Measurements from ENCODE around the gene NAV2.

Gene NAV2

DNA sequence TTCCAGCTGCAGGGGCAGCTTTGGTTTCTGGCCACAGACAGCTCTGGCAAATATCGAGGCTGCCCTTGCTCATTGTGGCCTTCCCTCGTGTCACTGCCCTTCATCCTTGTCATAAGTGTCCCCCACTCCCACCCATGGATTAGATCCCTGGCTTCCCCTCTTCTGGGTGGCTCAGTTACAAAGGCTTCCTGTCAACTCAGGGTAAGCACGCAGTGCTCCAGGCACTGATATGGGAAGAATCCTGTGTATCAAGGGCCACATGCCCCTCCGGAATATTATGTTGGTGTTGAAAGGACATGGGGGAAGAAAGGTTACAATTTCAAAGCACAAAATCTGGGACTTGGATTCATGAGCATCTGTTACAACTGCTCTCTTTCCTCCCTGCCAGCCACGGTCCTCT is 319.5 kb downstream of the NAV2 start:
- no peak for DNase-seq

DNA sequence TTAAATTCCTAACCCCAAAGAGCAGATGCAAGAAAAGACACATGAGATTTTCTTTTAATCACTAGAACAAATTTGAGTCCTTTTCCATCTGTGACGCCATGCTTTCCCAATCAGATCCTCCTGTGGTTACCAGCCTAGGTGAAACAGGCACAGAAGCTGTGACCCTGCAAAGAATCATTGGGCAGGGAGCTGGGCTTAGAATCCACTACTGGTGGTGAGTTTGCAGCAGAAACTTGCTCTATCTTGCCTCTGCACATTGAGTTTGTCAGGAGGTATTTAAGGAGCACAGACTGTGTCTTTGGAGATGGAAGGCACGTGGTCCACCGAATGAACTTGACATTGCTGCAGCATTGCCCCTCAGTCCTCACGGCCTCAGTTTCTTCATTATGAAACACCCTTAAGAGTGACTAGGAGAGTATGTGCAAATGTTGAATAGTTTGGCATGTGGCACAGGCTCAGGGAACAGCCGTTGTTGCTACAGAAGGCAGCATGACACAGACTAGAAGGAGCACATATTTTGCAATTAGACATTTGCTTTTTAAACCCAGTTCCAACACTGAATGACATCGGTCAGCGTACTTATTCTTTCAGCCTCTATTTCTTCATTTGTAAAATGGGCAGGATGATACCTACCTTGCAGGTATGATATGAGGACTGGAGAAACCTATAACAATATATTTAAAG is 320.1 kb downstream of the NAV2 start:
- no peak for DNase-seq

DNA sequence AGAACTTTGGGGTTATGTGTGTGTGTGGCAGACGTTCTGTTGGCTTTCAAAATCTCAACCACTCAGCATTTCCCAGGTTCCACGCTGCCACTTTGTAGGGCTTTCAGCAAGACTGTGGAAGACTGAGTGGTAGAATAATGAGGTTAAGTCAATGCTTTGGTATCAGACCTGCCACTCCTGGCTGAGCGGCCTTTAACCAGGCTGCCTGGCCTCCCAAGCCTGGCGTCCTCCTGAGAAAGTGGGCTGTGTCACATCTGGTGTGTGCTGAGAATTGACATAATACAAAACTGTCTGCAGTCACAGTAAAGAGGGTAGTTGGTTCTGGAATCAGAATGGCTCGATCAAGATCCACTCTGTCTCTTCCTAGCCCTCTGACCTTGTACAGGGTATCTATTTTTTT is 321.2 kb downstream of the NAV2 start:
- DNase-seq: no peak

DNA sequence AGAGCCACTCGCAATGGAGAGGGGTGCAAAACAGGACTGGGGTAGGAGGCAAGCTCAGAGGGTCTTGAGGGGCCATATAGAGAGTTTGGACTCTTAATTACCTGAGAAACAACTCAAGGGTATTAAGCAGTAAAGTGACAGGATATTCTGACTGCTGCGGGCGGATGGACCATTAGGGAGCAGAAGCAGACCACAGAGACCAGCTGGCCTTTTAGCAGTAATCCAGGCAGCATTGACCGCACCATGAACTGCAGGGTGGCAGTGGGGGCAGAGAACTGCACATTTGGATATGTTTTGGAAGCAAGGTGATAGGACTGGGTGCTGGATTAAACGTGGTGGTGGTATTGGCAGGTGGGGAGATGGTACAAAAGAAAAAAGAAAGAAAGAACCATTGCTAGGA is 322.3 kb downstream of the NAV2 start:
- no peak for DNase-seq

DNA sequence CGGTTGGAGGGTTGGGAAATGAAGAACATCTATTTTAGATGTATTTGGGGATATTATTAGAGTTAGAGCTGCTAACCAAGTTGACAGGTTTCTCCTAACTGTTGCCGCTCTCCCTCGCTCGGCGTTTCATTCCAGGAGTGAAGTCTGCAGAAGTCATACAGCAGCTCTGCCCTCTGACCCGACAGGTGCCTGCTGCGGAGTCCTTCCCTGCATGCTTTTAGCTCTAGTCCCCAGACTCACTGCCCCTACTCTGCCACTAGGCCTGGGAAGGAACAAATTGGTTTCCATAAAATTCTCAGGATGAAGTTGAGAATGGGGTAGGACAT is 322.7 kb downstream of the NAV2 start:
- no peak for DNase-seq

DNA sequence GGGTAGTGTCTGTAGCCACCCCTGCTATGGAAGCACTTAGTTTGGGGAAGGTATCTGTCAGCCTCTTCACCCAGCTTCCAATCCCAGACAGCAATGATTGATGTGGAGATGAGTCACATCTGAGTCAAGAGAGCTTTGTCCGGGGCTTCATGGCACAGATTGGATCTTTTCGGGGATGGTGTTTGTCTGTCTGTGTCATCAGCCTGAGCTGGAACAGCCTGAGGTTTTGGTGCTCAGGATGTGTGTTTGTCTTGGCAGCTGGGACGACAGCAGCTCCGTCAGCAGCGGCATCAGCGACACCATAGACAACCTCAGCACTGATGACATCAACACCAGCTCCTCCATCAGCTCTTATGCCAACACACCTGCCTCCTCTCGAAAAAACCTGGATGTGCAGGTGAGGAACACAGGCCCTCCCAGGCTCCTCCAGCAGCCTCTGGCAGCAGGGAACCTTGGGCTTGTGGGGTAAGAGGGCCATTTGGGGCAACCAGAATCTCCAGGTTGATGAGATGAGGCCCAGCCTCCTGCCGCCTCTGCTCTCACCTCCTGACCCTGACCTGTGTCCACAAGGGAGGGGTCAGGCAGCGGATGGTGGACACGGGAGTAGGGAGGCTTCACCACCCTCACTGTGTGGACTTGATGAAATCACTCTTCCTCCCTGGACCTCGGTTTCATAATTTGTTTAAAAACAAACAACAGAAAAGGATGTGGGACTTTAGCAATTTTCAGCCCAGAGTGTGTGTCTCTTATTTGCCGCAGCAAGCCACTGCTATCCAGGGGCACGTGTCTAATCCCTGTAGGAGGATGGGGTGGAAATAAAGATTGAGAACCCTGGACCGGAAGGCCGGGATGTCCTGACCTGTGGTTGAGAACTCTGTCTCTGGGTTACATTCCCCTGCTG is 323.3 kb downstream of the NAV2 start:
- no peak for DNase-seq

DNA sequence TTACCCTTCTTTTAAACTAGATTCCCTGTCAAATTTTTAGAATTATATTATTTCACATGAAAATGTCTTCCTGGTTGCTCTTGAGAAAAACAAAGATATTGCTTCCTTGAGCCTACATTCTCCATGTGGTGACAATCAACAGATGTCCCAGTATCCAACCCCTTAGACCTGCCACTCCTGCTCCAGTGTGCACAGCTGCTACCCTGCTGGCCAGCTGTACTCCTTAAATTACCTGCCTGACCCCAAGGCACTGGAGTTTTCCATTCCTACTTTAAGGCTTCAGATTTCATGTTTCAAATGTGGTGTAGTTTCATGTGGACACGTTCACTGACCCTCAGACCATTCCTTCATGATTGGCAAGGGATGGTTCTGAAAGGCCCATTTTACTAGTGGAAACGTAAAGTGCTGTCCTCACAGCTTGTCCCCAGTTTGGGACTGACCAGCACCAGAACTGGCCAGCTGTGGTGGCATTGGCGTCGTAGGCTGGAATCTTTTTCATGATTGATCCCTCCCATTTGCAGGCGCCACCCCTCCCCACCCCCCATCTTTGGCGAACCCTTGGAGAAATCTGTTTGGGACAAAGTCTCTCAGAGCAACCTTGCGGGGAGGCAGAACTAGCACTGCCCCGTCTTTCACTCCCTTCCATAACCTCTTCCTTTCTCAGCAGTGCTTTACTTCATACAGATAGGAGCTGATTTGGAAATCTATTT is 324.1 kb downstream of the NAV2 start:
- DNase-seq: no peak

DNA sequence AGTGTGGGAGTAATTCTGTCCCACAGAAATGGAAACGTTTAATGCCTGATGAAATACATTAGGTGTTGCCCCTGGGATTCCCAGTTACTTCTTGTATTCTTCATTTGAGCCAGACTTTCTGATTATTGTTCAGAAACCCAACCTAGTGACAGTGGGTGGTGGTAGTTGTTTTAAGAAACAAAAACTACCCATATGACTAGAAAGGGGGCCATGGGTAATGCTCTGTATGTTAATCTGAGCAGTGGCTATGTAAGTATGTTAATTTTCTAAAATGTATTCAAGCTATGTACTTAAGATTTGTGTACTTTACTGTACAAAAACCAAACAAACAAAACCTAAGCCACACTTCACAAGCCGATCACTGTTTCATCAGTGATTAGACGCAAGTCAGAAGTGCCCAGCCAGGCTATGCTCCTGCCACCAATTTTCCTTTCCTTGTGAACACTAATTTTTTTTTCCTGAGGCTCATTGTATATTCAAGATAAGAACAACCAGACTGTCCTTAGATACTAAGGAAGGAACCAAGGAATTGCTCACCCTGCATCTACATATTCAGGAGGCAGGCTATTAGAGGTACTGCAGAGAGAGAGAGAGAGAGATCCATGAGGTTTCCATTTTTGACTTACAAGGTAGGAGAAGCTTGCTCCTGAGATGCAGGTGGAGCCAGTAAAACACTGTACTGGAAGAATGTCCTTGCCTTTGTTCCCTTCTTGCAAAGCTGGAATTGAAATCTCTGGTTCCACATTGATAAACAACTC is 324.9 kb downstream of the NAV2 start:
- DNase-seq: no peak

DNA sequence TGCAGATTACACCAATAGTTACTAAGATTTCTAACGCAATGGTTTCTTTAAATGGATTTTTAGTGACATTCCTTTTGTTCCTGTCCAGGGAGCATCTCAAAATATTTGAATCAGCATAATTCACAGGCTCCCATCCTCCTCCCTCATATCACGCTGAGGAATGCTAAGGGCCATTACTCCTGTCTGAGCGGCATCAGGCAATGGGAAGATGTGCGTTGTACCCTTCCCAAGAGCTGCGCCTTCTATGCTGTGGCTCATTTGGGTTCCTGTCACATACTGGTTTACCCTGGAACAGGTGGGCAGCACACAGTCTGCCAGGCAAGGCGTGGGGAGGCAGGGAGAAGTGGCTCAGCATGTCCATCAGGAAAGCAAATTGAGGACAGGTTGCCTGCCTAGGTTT is 325.8 kb downstream of the NAV2 start:
- DNase-seq: no peak

DNA sequence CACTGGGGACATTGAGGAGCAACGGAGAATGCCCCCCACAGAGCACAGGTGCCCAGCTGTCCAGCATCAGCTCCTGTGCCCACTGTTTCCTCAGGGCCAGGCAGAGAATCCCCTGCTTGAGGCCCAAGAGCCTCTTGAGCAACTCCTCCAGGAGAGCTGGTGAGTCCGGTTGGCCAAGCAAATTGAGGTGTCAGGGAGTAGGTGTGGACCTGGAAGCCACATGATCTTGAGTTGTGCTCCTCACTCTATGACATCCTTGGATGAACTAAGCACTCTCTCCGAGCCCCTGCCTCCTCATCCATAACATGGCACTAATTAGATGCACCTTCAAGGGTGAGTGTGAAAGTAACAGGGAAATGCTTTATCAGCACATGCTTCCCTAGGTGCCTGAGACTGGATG is 326.3 kb downstream of the NAV2 start:
- no peak for DNase-seq

DNA sequence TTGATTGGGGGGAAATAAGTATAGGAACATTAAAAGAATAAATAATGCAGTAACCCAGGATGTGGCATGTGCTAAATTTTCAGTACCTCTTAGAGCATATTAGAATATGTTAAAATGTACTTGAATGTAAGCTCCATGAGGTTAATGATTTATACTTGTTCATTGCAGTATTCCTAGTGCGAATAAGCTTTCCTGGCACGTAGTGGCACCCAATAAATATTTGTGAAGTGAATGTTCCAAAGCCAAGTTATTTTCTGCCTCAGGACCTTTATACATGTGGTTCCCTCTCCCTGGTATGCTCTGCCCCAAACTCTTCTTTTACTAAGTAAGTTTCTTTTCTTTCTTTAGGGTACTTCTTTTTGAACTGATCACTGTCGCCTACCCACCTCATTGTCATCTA is 328.9 kb downstream of the NAV2 start:
- no peak for DNase-seq

DNA sequence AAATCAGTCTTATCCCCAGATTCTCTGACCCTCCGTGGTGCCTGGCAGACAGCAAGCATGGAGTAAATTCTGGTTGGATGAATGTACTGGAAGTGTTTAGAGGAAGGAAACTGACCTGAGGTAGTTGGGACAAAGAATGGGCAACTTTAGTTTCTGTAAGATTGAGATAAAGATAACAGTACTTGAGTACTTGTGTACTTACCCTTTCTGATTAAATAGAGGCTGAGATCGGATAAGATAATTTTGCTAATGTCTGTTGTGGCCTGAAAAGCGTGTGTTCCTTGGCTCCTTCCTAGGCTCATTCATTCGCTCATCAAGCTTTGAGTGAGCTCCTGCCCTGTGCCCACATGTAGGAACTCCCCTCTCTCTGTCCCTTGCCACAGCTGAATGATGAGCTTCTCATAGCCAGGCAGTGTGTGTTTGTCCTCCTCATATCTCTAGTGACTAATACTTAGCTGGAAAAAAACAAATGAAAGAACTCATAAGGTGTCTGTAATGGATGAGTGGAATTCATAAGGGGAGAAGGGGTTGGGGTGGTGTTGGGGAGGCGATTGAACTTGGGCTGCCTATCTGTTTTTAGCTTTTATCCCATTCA is 329.5 kb downstream of the NAV2 start:
- no peak for DNase-seq

DNA sequence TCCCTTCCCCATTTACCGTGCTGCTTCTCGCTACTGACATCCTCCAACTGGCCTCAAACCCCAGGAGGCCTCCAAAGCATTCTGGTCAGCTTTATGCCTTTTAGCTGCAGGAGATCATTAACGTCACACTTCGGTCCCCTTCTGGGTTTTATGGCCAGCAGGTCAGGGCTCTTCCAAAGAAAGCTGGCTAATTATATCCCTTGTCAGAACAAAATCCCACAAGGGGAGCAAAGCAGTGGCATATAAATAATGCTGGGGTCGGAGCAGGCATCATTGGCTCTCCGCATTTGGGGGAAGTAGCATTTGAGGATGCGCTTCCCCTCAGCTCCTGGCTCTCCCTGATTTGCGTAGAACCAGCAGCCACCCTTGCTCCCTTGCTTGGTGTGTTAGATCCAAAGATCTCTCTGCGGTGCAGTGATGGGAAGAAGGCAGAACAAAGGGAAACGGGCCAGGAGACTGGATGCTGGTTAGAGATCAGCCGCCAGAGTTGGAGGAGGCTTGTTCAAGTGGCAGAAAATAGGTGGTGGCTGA is 330.2 kb downstream of the NAV2 start:
- no peak for DNase-seq

DNA sequence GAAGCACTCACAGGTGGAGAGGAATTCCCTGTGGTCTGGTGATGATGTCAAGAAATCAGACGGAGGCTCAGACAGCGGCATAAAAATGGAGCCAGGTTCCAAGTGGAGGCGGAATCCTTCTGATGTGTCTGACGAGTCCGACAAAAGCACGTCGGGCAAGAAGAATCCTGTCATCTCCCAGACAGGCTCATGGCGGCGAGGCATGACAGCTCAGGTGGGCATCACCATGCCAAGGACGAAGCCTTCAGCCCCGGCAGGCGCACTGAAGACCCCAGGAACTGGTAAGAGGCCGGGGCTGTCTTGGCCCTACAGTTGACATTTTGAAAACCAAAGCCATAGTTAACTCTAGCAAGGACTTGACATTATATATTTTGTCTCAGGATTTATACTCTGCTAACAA is 331.4 kb downstream of the NAV2 start:
- DNase-seq: no peak

DNA sequence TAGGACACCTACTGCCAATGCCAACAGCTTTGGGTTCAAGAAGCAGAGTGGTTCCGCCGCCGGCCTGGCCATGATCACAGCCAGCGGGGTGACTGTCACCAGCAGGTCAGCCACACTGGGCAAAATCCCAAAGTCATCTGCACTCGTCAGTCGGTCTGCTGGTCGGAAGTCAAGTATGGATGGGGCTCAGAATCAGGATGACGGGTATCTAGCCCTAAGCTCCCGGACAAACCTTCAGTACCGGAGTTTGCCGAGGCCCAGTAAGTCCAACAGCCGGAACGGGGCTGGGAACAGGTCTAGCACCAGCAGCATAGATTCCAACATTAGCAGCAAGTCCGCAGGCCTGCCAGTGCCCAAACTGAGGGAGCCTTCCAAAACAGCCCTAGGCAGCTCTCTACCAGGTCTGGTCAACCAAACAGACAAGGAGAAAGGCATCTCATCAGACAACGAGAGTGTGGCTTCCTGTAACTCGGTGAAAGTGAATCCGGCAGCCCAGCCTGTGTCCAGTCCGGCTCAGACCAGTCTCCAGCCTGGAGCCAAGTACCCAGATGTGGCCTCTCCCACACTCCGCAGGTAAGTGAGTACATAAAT is 332.6 kb downstream of the NAV2 start:
- DNase-seq: no peak

DNA sequence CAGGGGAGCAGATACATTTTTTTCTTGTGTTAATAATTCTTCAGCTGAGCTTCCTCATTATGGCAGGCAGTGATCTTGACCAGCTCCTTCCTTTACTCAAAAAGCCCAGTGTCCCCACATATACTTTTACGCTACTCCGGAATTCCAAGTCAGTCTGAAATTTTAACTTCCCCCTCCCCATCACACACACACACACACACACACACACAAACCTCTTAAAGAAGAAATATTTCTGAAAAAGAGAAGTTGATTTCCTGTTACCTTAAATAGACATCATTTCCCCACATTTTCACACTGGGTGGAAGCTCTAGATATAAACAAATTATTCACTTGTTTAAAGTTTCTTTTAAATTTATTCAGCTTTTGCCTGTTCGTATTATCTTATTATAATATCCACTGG is 333.8 kb downstream of the NAV2 start:
- DNase-seq: no peak

DNA sequence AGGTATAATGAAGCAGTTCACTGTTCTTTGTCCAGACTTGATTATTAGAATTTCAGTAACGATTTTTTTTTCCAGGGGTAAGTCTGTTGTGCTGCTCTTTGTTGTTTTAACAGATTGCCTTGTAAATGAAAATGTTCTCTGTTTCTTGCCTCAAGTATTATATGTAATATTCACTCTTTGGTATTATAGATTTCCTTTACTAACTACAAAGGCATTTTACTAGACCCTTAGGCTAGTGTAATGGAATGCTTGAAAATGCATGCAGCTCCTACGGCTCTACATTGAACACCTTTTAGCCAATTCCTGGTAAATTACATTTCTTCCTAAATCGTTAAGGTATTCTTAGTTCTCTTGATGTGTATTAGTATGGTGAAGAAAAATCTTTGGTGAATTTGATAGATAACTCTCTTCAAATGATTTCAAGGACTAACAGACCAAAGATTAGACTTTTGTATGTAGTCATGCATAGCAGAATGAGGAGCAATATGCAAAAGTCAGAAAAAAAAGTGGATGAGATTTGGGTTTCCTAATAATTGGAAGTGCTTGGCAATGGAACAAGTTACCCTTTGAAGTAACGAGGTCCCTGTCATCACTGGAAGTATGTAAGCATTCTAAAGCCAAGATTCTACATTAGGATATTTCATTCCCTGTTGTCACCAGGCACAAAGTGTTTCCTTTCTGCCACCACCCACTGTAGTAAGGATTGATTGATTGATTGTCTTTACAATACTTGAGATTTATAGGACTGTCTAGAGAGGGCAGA is 334.6 kb downstream of the NAV2 start:
- no peak for DNase-seq

DNA sequence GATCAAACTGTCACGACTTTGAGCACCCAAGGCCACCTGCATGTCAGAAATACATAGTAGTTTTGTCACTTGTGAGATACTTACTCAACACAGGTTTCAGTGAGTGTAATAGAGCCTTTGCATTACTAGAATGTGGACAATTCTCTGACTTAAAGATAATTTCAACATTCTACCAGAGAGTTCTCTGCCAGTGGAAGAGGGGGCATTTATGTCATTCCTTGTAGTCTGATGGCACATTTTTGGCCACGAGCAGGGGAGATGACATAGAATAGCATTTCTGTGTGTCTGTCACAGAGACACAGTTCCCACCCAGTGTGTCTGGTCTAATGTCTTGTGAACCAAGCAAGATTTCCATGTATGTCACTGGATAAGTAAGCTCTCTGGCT is 335.1 kb downstream of the NAV2 start:
- DNase-seq: no peak

DNA sequence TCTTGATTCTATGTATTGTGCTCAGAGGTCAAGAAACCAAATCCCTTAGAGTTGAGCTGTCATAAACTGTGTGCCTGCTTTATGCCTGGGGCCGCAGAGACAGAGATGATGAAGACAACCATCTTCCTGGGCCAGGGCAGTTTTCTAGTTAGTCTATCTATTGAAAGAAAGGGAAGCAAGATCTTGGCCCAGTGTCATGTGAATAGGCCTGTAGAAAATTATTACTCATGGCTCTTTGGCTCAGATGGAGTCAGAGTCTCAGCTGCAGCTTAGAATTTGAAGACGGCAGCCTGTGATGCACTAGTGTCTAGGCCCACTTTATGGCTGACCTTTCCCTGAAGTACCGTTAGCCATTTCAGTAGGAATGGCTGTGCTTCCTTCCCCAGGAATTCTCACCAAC is 335.6 kb downstream of the NAV2 start:
- no peak for DNase-seq

DNA sequence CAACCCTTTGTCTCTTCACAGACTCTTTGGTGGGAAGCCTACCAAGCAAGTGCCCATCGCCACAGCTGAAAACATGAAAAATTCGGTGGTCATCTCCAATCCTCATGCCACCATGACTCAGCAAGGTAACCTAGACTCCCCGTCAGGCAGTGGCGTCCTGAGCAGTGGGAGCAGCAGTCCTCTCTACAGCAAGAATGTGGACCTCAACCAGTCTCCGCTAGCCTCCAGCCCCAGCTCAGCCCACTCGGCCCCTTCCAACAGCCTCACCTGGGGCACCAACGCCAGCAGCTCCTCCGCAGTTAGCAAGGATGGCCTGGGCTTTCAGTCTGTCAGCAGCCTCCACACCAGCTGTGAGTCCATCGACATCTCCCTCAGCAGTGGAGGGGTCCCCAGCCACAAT is 336.1 kb downstream of the NAV2 start:
- no peak for DNase-seq

DNA sequence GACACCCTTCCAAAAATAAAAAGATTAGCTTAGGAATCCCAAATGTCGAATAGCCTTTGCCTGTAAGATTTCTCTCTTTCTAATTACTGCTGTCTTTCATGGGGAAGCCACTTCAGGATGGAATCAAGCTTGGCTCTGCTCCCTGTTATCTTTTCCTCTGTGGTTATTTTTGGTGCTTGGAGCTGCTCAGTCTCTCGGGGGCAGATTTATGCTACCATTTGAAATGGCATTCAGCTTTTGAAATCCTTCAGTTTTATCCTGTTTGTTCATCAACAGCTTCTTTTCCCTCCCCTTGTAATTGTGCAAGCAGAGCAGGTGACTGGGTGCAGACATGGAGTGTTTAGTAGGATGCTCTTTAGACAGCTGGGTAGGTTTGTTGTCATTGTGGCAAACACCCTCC is 336.6 kb downstream of the NAV2 start:
- no peak for DNase-seq

DNA sequence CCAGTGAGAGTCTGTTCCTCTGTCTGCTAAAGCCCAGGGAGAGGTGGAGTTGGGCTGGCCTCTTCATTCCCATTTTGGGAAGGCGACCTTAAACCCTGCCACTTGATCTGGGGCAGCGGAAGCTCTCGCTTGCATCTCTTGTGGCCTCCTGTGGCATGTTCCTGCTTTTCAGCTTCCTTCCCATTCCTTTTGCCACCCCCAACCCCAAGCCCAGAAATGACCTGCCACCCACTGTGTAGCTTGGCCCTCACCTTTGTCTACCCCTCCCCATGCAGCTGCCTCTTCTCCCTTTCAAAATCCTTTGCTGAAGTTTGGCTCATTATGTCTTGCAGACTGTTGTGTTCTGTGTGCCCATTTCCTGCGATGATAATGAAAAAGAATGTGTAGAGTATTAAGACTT is 337.4 kb downstream of the NAV2 start:
- DNase-seq: no peak
